Measurements from ENCODE around the gene SFN.
A peak's percentile ranks its signal among the peaks of the same experiment; 100 is the strongest.
"Not testable (repeated sequence)": the region's sequence is repeated elsewhere in the genome, so short reads cannot be mapped to it uniquely, and the experiment has no call there.

Gene SFN

GRCh38 chr1:26832249-26832960 is 30.5 kb upstream of the SFN start:
- DNase-seq (ENCODE audit: low spot score in 2 of 2) (no peak), ATAC-seq (no peak)
- H3K27ac Mint-ChIP-seq = peak overlapping the region; percentile 96
- peaks cover 76% of the 10 kb centered on the region for H3K4me1 Mint-ChIP-seq
- H3K9me3 Mint-ChIP-seq = no peaks in the 10 kb centered on the region
- peak overlapping the region; percentile 93 for H3K4me3 Mint-ChIP-seq
- H3K36me3 Mint-ChIP-seq = peaks cover 81% of the 10 kb centered on the region

DNA sequence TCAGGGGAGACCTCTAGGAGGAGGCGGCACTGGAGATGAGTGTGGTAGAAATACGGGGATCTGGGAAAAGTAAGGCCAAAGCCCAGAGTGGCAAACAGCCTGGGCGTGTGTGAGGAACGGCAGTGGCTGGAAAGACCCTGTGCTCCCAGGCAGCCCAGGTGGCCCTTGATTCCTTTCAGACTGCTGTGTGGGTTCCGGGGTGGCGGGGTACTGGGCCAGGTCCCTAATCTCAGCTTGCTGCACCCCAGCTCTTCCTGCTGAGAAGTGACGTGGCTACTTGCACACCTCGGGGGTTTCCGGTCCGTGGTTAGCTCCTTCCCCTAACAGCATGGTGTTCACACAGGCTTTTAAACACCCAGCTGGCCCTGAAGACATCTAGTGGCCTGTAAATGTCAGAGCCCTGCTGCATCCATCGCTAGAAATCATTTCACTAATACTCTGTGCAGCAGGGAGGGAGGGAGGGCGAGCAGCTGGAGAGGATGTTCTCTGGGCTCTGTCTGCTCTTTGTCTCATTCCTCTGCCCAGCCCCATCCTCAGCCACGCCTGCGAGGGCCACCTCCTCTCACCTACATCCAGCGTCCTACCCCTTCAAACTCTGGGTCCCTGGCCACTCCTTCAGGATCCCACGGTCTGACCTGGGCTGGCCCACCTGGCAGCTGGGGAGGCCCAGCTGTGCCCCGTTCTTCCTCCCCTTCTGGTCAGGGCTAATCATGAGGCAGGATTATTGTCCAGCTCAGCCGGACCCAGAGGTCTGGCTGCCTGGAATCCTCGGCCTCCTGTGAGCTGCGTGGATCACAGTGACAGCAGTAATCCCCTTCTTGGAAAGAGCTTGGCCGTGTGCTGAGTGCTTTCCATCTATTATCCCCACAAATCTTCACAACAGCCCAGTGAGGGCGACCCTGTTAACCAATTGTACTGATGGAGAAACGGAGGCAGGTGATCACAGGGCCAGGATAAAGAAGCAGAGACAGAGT is 29.2 kb upstream of the SFN start:
- DNase-seq (ENCODE audit: low spot score in 2 of 2) (peak; percentile 61 to 88), ATAC-seq (peak; percentile 97)
- H3K36me3 Mint-ChIP-seq = peaks cover 81% of the 10 kb centered on the region
- H3K4me1 Mint-ChIP-seq = peaks cover 77% of the 10 kb centered on the region
- H3K9me3 Mint-ChIP-seq = no peaks in the 10 kb centered on the region
- H3K27ac Mint-ChIP-seq = peak overlapping the region; percentile 96
- peak overlapping the region; percentile 93 for H3K4me3 Mint-ChIP-seq

- H3K27ac Mint-ChIP-seq = peak overlapping the region; percentile 93
- peak overlapping the region; percentile 51 for H3K4me3 Mint-ChIP-seq
- not testable (repeated sequence) for ATAC-seq; DNase-seq (ENCODE audit: low spot score in 2 of 2); H3K9me3 Mint-ChIP-seq
- peaks cover 47% of the 10 kb centered on the region for H3K4me1 Mint-ChIP-seq
- peaks cover 100% of the 10 kb centered on the region for H3K36me3 Mint-ChIP-seq
Observed at GRCh38 chr1:26837665-26838064, 25.3 kb upstream of the SFN start.

GRCh38 chr1:26838474-26839338 is 24.2 kb upstream of the SFN start:
- H3K4me3 Mint-ChIP-seq = peak overlapping the region; percentile 51
- peak; percentile 99 for ATAC-seq
- DNase-seq (ENCODE audit: low spot score in 2 of 2) = peak; percentile 54 to 84
- no peaks in the 10 kb centered on the region for H3K9me3 Mint-ChIP-seq
- H3K27ac Mint-ChIP-seq = peak overlapping the region; percentile 93
- H3K4me1 Mint-ChIP-seq = peaks cover 37% of the 10 kb centered on the region
- H3K36me3 Mint-ChIP-seq = peaks cover 100% of the 10 kb centered on the region

DNA sequence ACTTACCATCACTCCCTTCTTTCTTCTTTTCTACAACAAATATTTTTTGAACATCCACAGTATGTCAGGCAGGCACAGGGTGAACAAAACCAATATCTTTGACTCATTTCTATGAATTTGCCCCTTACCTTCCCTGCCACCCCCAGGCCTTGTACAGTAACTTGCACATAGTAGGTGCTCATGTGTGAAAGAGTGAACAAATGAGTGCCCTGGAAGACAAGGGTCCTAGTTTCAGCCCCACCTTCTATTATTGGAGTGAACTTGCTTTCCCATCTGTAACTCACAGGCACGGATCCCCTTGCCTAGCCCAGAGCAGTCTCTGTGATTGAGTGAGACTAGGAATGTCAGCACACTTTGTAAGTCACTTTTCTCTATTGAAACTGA is 23.6 kb upstream of the SFN start:
- Mint-ChIP-seq H3K4me1 (peaks cover 31% of the 10 kb centered on the region), H3K27ac (peak overlapping the region; percentile 93), H3K4me3 (peak overlapping the region; percentile 51), H3K36me3 (peaks cover 100% of the 10 kb centered on the region), H3K9me3 (no peaks in the 10 kb centered on the region)
- peak; percentile 1 for ATAC-seq
- no peak for DNase-seq (ENCODE audit: low spot score in 2 of 2)

DNA sequence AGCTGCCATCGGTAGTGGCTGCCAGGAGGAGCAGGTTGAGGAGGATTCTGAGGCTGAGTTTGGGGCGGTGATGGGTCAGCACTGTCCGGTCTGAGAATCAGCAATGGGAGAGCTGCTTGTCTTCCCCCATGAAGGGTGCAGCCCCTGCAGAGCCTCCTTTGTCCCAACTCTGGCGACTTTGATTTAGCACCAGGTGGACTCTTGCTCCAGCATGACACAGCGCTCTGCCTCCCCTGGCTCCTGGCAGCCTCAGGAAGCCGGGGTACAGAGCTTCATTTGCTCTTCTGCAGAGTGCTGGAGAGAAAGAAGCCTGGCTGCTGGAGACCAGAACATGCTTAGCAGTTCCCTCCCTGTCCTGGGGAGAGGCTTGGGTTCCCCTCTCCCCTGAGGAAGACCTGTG is 23.2 kb upstream of the SFN start:
- Mint-ChIP-seq H3K27ac (peak overlapping the region; percentile 93), H3K4me3 (peak overlapping the region; percentile 51), H3K9me3 (no peaks in the 10 kb centered on the region), H3K4me1 (peaks cover 26% of the 10 kb centered on the region), H3K36me3 (peaks cover 100% of the 10 kb centered on the region)
- no peak for DNase-seq (ENCODE audit: low spot score in 2 of 2)
- no peak for ATAC-seq

DNA sequence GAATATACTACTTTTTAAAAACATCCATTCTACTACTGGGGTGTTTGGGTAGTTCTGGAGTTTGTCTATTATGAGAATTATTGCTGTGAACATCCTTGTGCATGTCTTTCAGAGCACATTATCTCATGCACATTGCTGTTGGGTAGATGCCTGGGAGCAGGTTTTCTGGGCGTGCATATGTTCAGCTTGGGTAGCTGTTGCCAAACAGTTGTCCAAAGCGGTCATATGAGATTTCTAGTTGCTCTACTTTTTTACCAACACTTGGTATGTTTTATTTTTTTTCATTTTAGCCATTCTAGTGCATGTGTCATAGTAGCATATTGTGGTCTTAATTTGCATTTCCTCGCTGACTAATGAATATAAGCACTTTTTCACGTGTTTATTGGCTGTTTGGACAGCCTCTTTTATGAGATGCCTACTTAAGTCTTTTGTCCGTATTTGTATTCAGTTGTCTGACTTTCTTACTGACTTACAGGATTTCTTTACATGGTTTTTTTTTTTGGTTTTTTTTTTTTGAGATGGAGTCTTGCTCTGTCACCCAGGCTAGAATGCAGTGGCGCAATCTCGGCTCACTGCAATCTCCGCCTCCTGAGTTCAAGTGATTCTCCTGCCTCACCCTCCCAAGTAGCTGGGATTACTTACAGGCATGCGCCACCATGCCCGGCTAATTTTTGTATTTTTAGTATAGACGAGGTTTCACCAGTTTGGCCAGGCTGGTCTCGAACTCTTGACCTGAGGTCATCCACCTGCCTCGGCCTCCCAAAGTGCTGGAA is 18.3 kb upstream of the SFN start:
- Mint-ChIP-seq H3K4me3 (no peak overlapping the region), H3K27ac (no peak overlapping the region), H3K9me3 (no peaks in the 10 kb centered on the region), H3K36me3 (peaks cover 100% of the 10 kb centered on the region), H3K4me1 (peaks cover 13% of the 10 kb centered on the region)
- ATAC-seq = no peak
- DNase-seq (ENCODE audit: low spot score in 2 of 2) = no peak

DNA sequence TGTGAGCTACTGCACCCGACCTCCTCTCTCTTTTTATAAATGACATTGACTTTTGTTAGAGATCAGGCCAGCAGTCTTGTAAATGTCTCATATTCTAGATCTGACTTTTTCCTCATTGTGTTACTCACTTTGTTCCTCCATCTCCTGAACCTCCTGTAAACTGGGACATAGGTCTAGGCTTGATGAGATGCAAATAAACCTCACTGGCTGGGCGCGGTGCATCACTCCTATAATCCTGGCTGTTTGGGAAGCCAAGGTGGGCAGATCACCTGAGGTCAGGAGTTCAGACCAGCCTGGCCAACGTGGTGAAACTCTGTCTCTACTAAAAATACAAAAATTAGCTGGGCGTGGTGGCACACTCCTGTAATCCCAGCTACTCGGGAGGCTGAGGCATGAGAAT is 15.1 kb upstream of the SFN start:
- H3K4me3 Mint-ChIP-seq; DNase-seq (ENCODE audit: low spot score in 2 of 2); ATAC-seq; H3K9me3 Mint-ChIP-seq: not testable (repeated sequence)
- Mint-ChIP-seq H3K4me1 (peaks cover 25% of the 10 kb centered on the region), H3K27ac (peak overlapping the region; percentile 59), H3K36me3 (peaks cover 100% of the 10 kb centered on the region)

GRCh38 chr1:26848499-26848898 is 14.4 kb upstream of the SFN start:
- Mint-ChIP-seq H3K27ac (peak overlapping the region; percentile 59), H3K9me3 (no peaks in the 10 kb centered on the region), H3K4me1 (peaks cover 28% of the 10 kb centered on the region), H3K36me3 (peaks cover 100% of the 10 kb centered on the region), H3K4me3 (no peak overlapping the region)
- DNase-seq (ENCODE audit: low spot score in 2 of 2) (no peak), ATAC-seq (no peak)

DNA sequence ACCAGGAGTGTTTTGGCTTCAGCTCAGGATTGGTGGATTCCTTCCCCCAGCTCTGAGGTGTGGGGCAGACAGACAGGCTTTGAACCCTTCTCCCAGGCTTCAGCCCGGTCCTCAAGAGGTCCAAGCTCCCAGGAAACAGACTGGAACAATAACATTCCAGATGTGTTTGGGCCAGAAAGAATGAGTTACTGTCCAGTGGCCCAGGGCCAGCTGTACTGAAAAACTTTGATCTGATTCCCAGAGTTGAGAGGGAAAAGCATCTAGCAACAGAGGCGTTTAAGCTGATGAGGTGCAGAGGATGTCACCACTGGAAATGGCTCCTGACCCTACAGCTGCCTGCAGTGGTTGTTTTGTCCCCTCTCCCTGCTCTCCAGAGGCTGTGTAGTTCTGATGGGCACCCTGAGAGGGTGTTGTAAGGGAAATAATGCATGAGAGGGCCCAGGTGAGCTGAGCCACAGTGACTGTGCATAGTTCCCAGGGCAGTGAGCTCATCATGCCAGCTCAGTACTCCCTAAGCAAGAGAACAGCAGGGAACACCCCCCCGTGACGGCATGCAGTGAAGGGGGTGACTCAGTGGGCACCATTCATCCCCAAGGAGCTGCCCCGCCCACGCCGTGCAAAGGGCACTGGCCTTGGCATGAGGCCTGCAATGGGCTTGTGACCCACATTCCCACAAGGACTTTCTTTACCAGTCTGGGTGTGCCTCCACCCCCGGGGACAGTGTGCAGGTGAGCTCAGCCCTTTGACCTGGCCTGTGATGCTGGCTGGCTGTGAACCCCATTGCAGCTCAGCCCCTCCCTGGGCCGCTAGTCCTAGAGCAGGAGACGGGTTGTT is 13.8 kb upstream of the SFN start:
- no peak for ATAC-seq
- Mint-ChIP-seq H3K9me3 (no peaks in the 10 kb centered on the region), H3K4me1 (peaks cover 28% of the 10 kb centered on the region), H3K4me3 (no peak overlapping the region), H3K36me3 (peaks cover 100% of the 10 kb centered on the region), H3K27ac (peak overlapping the region; percentile 59)
- no peak for DNase-seq (ENCODE audit: low spot score in 2 of 2)

DNA sequence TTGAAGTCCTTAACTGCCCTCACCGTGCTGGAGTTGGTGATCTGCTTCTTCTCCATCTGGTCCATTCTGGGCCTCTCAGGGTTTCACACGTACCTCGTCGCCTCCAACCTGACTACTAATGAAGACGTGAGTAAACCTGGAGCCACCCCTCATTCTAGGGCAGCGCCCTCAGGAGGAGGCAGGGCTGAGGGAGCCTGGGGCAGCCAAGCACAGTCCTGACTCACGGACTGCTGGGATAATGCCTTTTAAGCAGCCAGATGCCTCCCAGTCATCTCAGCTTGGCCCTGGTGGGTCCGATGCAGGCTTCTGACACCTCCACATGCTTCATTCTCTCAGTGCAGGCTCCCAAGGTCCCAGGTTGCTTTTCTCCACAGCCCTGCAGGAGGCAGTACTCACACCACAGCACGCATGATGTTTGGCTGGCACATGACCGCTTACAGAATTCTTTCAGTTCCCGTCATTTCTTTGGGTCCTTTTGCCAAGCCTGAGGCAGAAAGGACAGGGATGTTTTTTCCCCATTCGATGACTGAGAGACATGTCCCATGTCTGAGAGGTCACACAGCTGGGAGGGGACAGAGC is 11.8 kb upstream of the SFN start:
- DNase-seq (ENCODE audit: low spot score in 2 of 2) = no peak
- H3K9me3 Mint-ChIP-seq = no peaks in the 10 kb centered on the region
- H3K27ac Mint-ChIP-seq = peak overlapping the region; percentile 24
- H3K36me3 Mint-ChIP-seq = peaks cover 100% of the 10 kb centered on the region
- peaks cover 28% of the 10 kb centered on the region for H3K4me1 Mint-ChIP-seq
- ATAC-seq = no peak
- no peak overlapping the region for H3K4me3 Mint-ChIP-seq

GRCh38 chr1:26852701-26853100 is 10.2 kb upstream of the SFN start:
- Mint-ChIP-seq H3K4me1 (peaks cover 30% of the 10 kb centered on the region), H3K9me3 (no peaks in the 10 kb centered on the region), H3K27ac (peak overlapping the region; percentile 24), H3K4me3 (no peak overlapping the region), H3K36me3 (peaks cover 100% of the 10 kb centered on the region)
- ATAC-seq (no peak), DNase-seq (ENCODE audit: low spot score in 2 of 2) (no peak)

DNA sequence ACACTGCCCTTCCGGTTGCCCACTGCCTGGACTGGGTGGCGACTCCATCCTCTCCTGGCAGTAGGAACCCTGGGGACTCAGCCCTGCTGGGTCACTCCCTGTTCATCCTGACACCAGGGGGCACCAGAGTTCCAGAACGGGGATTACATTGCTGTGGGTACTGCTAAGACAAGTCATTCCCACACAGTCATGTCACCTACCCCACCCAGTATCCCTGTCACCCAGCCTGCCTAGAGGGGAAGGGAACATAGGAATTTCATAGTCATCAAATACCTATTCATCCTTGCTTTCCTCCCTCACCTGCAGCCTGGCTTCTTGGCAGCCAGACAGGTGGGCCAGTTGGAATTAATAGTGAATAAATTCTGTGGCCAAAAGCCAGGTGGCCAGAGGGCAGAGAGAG is 9.8 kb upstream of the SFN start:
- Mint-ChIP-seq H3K4me3 (no peak overlapping the region), H3K4me1 (peaks cover 28% of the 10 kb centered on the region), H3K36me3 (peaks cover 97% of the 10 kb centered on the region), H3K27ac (peak overlapping the region; percentile 24), H3K9me3 (no peaks in the 10 kb centered on the region)
- peak; percentile 82 for ATAC-seq
- peak; percentile 53 to 85 for DNase-seq (ENCODE audit: low spot score in 2 of 2)
